Activated naive CD4-positive, alpha-beta T cell treated with anti-CD3 and anti-CD28 coated beads, Interleukin-2, amount 10 ng/mL, durations not matched to agents 7 days and 5 days (primary cell): ENCODE measurements around the gene TTF2.

Experiments used
- CTCF ChIA-PET: fragments of 350-600 bp; sonication (Branson Sonifier 250); formaldehyde crosslinking; loops from one replicate; lab custom pipeline; 2021; ENCODE audit warnings: antibody characterized with exemption; lab: Charles Lee
- DNase-seq: peaks from one replicate; pipeline ENCODE4 v3.0.0-alpha.2; 2020
- H3K27ac Mint-ChIP-seq: one replicate; pipeline ENCODE4 v1.8.0; 2021; ENCODE audit warnings: mild to moderate bottlenecking, moderate library complexity, mixed read lengths
- H3K27me3 Mint-ChIP-seq: one replicate; pipeline ENCODE4 v1.8.0; 2021; ENCODE audit warnings: mild to moderate bottlenecking, mixed read lengths
- H3K36me3 Mint-ChIP-seq: one replicate; pipeline ENCODE4 v1.8.0; 2021; ENCODE audit warnings: mixed read lengths
- H3K4me1 Mint-ChIP-seq: one replicate; pipeline ENCODE4 v1.8.0; 2021; ENCODE audit warnings: mixed read lengths
- H3K4me3 Mint-ChIP-seq: one replicate; pipeline ENCODE4 v1.8.0; 2021; ENCODE audit warnings: mild to moderate bottlenecking, moderate library complexity, mixed read lengths
- H3K9me3 Mint-ChIP-seq: one replicate; pipeline ENCODE4 v1.8.0; 2021; ENCODE audit warnings: mixed read lengths

TTF2 gene

GRCh38 chr1:117032681-117033539, 27.2 kb upstream of the TTF2 start:
- no peak overlapping the region for H3K4me3 Mint-ChIP-seq
- peaks cover 5% of the 10 kb centered on the region for H3K36me3 Mint-ChIP-seq
- peaks cover 2% of the 10 kb centered on the region for H3K4me1 Mint-ChIP-seq
- DNase-seq: no peak
- CTCF ChIA-PET: no interaction called here
- H3K27ac Mint-ChIP-seq: no peak overlapping the region
- no peaks in the 10 kb centered on the region for H3K27me3 Mint-ChIP-seq
- no peaks in the 10 kb centered on the region for H3K9me3 Mint-ChIP-seq

GRCh38 chr1:117033772-117034171, 26.4 kb upstream of the TTF2 start:
- Mint-ChIP-seq H3K36me3 (peaks cover 5% of the 10 kb centered on the region), H3K4me3 (no peak overlapping the region), H3K4me1 (peaks cover 2% of the 10 kb centered on the region), H3K27me3 (peaks cover 4% of the 10 kb centered on the region), H3K9me3 (no peaks in the 10 kb centered on the region), H3K27ac (no peak overlapping the region)
- DNase-seq: no peak
- CTCF ChIA-PET: no interaction called here

- Mint-ChIP-seq H3K27ac (no peak overlapping the region), H3K4me3 (no peak overlapping the region), H3K36me3 (peaks cover 5% of the 10 kb centered on the region), H3K9me3 (no peaks in the 10 kb centered on the region), H3K4me1 (peaks cover 2% of the 10 kb centered on the region), H3K27me3 (peaks cover 4% of the 10 kb centered on the region)
- CTCF ChIA-PET: no interaction called here
- DNase-seq: no peak
These were observed 25.3 kb upstream of the TTF2 start for GRCh38 chr1:117034791-117035290.

GRCh38 chr1:117036018-117036461, 24.1 kb upstream of the TTF2 start:
- CTCF ChIA-PET: no interaction called here
- DNase-seq: no peak
- no peak overlapping the region for H3K4me3 Mint-ChIP-seq

GRCh38 chr1:117037802-117038201, 22.3 kb upstream of the TTF2 start:
- H3K27ac Mint-ChIP-seq: no peak overlapping the region
- DNase-seq: no peak
- peaks cover 2% of the 10 kb centered on the region for H3K36me3 Mint-ChIP-seq
- H3K4me1 Mint-ChIP-seq: no peaks in the 10 kb centered on the region
- H3K9me3 Mint-ChIP-seq: peaks cover 2% of the 10 kb centered on the region
- H3K27me3 Mint-ChIP-seq: peaks cover 4% of the 10 kb centered on the region
- H3K4me3 Mint-ChIP-seq: no peak overlapping the region
- CTCF ChIA-PET: interaction anchor here (1.2 kb wide), 1 partner anchor 10 kb away, joined by 3 read pairs; no protein-coding TSS in a partner anchor

More at GRCh38 chr1:117036018-117036461, 24.1 kb upstream of the TTF2 start:
- Mint-ChIP-seq H3K9me3 (no peaks in the 10 kb centered on the region), H3K4me1 (no peaks in the 10 kb centered on the region), H3K27me3 (peaks cover 4% of the 10 kb centered on the region), H3K36me3 (peaks cover 5% of the 10 kb centered on the region), H3K27ac (no peak overlapping the region)

GRCh38 chr1:117038236-117038635, 21.9 kb upstream of the TTF2 start:
- Mint-ChIP-seq H3K27ac (no peak overlapping the region), H3K36me3 (peaks cover 5% of the 10 kb centered on the region), H3K4me3 (no peak overlapping the region), H3K27me3 (peaks cover 4% of the 10 kb centered on the region), H3K4me1 (no peaks in the 10 kb centered on the region), H3K9me3 (peaks cover 2% of the 10 kb centered on the region)
- no peak for DNase-seq
- CTCF ChIA-PET: interaction anchor here (1.2 kb wide), 1 partner anchor 10 kb away, joined by 3 read pairs; no protein-coding TSS in a partner anchor

GRCh38 chr1:117044217-117044616, 15.9 kb upstream of the TTF2 start:
- peaks cover 29% of the 10 kb centered on the region for H3K36me3 Mint-ChIP-seq
- H3K9me3 Mint-ChIP-seq: peaks cover 2% of the 10 kb centered on the region
- H3K27ac Mint-ChIP-seq: no peak overlapping the region
- H3K4me1 Mint-ChIP-seq: peaks cover 17% of the 10 kb centered on the region
- no peaks in the 10 kb centered on the region for H3K27me3 Mint-ChIP-seq
- no peak overlapping the region for H3K4me3 Mint-ChIP-seq
- DNase-seq: no peak
- CTCF ChIA-PET: interaction anchor here (1.0 kb wide), 1 partner anchor 129 kb away, joined by 3 read pairs; no protein-coding TSS in a partner anchor

GRCh38 chr1:117045644-117046043, 14.5 kb upstream of the TTF2 start:
- Mint-ChIP-seq H3K4me1 (peaks cover 32% of the 10 kb centered on the region), H3K36me3 (peaks cover 33% of the 10 kb centered on the region), H3K27me3 (no peaks in the 10 kb centered on the region), H3K9me3 (peaks cover 2% of the 10 kb centered on the region), H3K4me3 (no peak overlapping the region), H3K27ac (no peak overlapping the region)
- CTCF ChIA-PET: interaction anchor here (2.0 kb wide), 1 partner anchor 14 kb away, joined by 4 read pairs; no protein-coding TSS in a partner anchor
- DNase-seq: no peak

GRCh38 chr1:117046781-117047180, 13.3 kb upstream of the TTF2 start:
- H3K4me3 Mint-ChIP-seq: no peak overlapping the region
- peaks cover 31% of the 10 kb centered on the region for H3K36me3 Mint-ChIP-seq
- CTCF ChIA-PET: interaction anchor here (2.0 kb wide), 1 partner anchor 15 kb away, joined by 4 read pairs; no protein-coding TSS in a partner anchor
- no peaks in the 10 kb centered on the region for H3K27me3 Mint-ChIP-seq
- no peak overlapping the region for H3K27ac Mint-ChIP-seq
- no peak for DNase-seq
- H3K4me1 Mint-ChIP-seq: peaks cover 43% of the 10 kb centered on the region
- no peaks in the 10 kb centered on the region for H3K9me3 Mint-ChIP-seq

GRCh38 chr1:117047271-117047670, 12.9 kb upstream of the TTF2 start:
- Mint-ChIP-seq H3K4me3 (no peak overlapping the region), H3K36me3 (peaks cover 31% of the 10 kb centered on the region), H3K4me1 (peaks cover 48% of the 10 kb centered on the region), H3K9me3 (no peaks in the 10 kb centered on the region), H3K27ac (no peak overlapping the region), H3K27me3 (no peaks in the 10 kb centered on the region)
- DNase-seq: no peak
- CTCF ChIA-PET: interaction anchor here (0.7 kb wide), 1 partner anchor 473 kb away, joined by 3 read pairs; no protein-coding TSS in a partner anchor

GRCh38 chr1:117049857-117050256, 10.3 kb upstream of the TTF2 start:
- H3K9me3 Mint-ChIP-seq: no peaks in the 10 kb centered on the region
- CTCF ChIA-PET: interaction anchor here (1.3 to 1.7 kb wide), 3 partner anchors 325 to 475 kb away, joined by 3 to 5 read pairs (median 5); no protein-coding TSS in a partner anchor
- peaks cover 22% of the 10 kb centered on the region for H3K36me3 Mint-ChIP-seq
- no peak for DNase-seq
- H3K4me1 Mint-ChIP-seq: peaks cover 62% of the 10 kb centered on the region
- H3K27ac Mint-ChIP-seq: peak overlapping the region; percentile 85
- H3K4me3 Mint-ChIP-seq: no peak overlapping the region
- no peaks in the 10 kb centered on the region for H3K27me3 Mint-ChIP-seq

GRCh38 chr1:117051224-117052064, 8.7 kb upstream of the TTF2 start:
- H3K4me3 Mint-ChIP-seq: peak overlapping the region; percentile 74
- H3K4me1 Mint-ChIP-seq: peaks cover 71% of the 10 kb centered on the region
- peak overlapping the region; percentile 92 for H3K27ac Mint-ChIP-seq
- H3K36me3 Mint-ChIP-seq: peaks cover 22% of the 10 kb centered on the region
- no peaks in the 10 kb centered on the region for H3K27me3 Mint-ChIP-seq
- no peaks in the 10 kb centered on the region for H3K9me3 Mint-ChIP-seq
- CTCF ChIA-PET: interaction anchor here (0.6 to 1.8 kb wide), 9 partner anchors 50 to 337 kb away, joined by 3 to 9 read pairs (median 3); partner anchors contain the start of gene CD101
- DNase-seq: peak; percentile 66

GRCh38 chr1:117054068-117054467, 6.1 kb upstream of the TTF2 start:
- DNase-seq: no peak
- no peak overlapping the region for H3K27ac Mint-ChIP-seq
- peaks cover 10% of the 10 kb centered on the region for H3K36me3 Mint-ChIP-seq
- no peaks in the 10 kb centered on the region for H3K27me3 Mint-ChIP-seq
- no peak overlapping the region for H3K4me3 Mint-ChIP-seq
- CTCF ChIA-PET: interaction anchor here (0.8 to 1.6 kb wide), 9 partner anchors 68 to 477 kb away, joined by 3 to 5 read pairs (median 3); no protein-coding TSS in a partner anchor
- H3K9me3 Mint-ChIP-seq: no peaks in the 10 kb centered on the region
- H3K4me1 Mint-ChIP-seq: peaks cover 72% of the 10 kb centered on the region
